ENCODE results near the gene HSFX3.
"Not testable (repeated sequence)": the region's sequence is repeated elsewhere in the genome, so short reads cannot be mapped to it uniquely, and the experiment has no call there.

DNA sequence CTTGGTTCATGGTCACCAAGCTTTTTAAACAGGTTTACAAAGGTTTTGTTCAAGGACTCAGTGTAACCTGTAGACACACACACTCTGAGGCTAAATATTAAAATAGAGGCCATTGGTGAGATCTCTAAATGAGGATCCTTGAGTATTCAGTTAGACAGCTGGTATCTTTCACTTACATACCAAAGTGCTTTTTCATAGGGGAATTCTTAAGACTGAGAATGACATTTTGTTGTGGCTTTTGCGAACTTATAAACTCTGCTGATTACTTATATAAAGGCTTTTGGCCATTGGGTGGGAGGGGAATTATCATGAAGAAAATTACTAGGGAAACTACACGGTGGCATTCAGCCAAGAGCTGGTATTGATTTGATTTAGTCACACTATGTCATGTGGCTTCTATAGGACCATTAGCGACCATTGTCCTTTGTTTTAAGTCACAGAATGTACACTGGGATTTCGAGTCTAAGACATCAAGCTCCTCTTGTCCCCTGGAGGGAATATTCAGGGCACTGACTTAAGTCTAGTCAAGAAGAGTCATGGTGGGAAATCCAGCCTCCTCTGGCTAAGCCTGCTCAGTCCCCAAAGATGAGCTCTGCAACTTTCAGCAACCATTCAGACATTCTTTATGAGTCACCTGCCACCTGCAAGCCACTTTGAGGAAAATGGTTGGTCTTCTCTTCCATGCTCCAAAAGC is 1.7 kb upstream of the HSFX3 start:
- TF ChIP-seq, protein P1, sequence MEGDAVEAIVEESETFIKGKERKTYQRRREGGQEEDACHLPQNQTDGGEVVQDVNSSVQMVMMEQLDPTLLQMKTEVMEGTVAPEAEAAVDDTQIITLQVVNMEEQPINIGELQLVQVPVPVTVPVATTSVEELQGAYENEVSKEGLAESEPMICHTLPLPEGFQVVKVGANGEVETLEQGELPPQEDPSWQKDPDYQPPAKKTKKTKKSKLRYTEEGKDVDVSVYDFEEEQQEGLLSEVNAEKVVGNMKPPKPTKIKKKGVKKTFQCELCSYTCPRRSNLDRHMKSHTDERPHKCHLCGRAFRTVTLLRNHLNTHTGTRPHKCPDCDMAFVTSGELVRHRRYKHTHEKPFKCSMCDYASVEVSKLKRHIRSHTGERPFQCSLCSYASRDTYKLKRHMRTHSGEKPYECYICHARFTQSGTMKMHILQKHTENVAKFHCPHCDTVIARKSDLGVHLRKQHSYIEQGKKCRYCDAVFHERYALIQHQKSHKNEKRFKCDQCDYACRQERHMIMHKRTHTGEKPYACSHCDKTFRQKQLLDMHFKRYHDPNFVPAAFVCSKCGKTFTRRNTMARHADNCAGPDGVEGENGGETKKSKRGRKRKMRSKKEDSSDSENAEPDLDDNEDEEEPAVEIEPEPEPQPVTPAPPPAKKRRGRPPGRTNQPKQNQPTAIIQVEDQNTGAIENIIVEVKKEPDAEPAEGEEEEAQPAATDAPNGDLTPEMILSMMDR (IDR thresholded peaks at IDR 0.05; ENCODE audit: insufficient read depth, low read depth, low read length): not testable (repeated sequence)
- TF ChIP-seq EZH2 (IDR thresholded peaks at IDR 0.05; ENCODE audit: insufficient read depth, low read length): not testable (repeated sequence)

Data from astrocyte (in vitro differentiated cells and primary cell).